Stimulated activated CD4-positive, alpha-beta T cell treated with anti-CD3 and anti-CD28 coated beads, Interleukin-15, amount 100 ng/mL, for 24 hours (primary cell): ENCODE results near the gene ARRDC1.
"Not testable (repeated sequence)": the region's sequence is repeated elsewhere in the genome, so short reads cannot be mapped to it uniquely, and the experiment has no call there.

ENCODE experiments used
- DNase-seq: peaks from one replicate; pipeline ENCODE4 v3.0.0-alpha.2; 2020

Gene ARRDC1

DNA sequence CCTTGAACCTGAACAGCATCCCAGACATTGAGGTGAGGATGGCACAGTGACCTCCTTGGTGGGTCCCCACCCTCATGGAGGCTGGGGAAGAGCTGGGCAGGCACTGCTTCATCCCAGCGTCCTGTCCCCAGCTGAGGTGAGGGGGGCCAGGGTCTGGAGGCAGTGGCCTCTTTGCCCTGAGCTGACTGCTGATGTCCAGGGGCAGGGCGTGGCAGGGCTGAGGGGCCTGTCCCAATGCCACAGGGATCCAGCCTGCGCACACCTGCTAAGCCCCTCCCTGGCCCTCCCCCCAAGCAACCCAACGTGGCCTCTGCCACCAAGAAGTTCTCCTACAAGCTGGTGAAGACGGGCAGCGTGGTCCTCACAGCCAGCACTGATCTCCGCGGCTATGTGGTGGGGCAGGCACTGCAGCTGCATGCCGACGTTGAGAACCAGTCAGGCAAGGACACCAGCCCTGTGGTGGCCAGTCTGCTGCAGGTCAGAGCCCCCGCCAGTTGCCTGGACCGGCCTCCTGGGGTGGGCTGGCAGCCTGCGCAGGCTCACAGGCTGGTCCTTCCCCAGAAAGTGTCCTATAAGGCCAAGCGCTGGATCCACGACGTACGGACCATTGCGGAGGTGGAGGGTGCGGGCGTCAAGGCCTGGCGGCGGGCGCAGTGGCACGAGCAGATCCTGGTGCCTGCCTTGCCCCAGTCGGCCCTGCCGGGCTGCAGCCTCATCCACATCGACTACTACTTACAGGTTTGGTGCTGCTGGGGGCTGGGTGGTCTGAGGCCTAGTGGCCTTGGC is 8.4 kb downstream of the ARRDC1 start:
- DNase-seq, result no peak

DNA sequence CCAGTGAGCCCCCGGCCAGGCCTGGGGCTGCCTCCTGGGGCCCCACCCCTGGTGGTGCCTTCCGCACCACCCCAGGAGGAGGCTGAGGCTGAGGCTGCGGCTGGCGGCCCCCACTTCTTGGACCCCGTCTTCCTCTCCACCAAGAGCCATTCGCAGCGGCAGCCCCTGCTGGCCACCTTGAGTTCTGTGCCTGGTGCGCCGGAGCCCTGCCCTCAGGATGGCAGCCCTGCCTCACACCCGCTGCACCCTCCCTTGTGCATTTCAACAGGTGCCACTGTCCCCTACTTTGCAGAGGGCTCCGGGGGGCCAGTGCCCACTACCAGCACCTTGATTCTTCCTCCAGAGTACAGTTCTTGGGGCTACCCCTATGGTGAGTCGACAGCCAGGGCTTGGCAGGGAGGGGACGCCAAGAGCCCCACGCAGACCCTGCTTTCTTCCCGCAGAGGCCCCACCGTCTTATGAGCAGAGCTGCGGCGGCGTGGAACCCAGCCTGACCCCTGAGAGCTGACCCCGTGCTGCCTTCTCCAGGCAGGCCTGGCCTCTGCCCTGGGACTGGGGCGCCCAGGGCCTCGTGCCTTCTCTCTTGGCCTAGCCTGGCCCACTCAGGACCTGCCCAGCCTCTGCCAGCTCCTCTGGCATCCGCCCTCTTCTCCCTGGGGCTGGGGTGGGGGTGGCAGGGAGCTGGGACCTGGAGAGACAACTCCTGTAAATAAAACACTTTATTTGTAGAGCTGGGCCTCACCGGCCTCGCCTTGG is 9.3 kb downstream of the ARRDC1 start:
- no peak for DNase-seq

DNA sequence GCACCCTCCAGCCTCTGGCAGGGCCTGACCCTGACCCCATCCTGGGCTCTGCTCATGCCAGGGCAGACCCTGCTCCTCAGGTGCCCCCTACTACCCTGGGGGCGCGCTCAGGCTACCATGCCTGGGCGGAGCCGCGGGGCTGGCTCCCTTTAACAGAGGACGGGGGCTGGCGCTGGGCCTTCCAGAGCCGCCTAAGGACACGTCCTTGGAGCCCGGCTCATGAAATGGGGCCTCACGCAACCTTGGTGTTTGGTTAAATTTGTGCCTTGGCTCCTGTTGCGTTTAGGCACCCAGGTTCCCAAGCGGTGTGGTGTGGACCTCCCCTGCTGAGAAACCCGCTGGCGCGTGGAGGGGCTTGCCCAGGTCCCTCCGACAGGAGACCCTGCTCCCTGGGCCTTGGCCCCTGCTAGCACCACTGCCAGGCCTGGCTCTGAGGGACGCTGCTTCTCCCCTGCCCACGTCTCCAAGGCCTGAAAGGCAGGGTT is 9.9 kb downstream of the ARRDC1 start:
- DNase-seq, result no peak

DNA sequence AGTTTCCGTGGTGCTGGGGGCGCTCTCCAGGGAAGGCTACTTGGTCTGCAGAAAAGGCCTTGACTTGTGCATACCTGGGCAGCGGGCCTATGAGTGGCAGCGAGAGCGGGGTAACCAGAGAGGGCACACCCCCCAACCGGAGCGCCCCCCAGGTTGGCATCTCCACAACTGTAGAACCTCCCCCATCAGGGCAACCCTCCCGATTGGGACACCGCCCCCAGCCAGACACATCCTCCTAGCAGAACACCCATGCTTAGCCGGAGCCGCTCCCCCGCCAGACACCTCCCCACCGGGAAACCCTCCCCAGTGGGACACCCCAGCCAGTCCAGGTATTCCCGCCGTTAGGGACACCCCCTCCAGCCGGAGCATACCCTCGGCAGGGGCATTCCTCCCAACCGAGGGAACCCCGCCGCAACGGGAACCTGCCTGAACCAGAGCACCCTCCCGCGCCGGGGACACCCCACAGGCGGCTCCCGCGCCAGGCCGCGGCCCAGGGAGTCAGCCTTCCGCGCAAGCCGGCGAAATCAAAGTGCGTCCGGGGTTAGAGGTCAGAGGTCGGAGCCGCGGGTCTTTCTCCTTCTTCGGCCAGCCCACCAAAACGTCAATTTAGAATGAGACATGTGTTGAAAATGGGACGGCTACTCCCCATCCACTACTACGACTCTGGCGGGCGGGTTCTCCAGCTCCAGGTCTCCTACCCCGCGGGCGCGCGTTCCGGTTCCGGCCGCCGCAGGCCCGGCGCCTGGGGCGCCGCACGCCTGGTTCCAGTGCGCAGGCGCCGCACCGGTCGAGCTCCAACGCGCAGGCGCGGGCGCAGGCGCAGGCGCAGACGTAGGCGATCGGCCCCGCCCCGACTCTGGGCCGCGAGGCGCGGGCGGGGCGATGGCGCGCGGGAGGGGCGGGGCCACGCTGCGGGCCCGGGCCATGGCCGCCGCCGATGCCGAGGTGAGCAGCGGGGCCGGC is 12.9 kb downstream of the ARRDC1 start, which contains the start of gene EHMT1:
Gene EHMT1, plus strand, starts transcription at position 901 of the 963 bp plus-strand sequence. Its CDS starts 24 bp downstream, at position 925.
- DNase-seq, result peak; percentile 89

DNA sequence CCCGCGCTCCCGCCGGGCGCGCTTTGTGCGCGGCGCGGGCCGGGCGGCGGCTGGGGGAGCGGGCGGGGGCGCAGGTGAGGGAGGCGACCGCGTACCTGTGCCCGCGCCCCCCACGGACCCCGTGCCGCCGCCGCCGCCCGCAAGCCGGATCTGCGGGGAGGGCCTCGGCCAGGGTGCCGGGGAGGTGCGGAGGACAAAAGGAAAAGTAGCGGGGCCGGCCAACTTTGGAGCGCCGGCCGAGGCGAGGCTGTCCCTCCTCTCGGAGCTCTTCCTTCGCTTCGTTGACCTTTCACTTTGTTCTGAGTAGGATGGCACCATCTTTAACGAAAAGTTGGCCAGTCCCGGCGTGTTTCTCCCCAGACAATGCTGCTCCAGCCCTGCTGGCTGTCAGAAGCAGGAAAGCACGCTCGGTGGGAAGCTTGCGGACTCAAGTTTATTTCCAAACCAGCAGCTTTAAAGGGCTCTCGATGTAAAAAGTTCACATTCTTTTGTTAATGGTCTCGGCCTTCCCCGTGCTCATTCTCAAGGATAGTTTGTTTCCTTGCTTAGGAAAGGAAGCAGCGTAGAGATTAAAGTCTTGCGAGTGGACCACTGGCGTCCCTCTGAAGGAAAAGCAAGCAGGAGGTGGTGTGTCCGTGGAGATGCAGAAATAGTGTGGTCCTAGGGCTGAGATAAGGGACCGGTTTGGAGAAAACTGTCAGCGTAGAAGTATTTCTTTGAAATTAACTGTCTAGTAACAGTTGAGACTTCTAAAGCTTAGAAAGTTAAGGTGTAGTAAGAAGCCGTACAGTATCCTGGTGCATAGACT is 14.0 kb downstream of the ARRDC1 start:
- peak; percentile 54 for DNase-seq

DNA sequence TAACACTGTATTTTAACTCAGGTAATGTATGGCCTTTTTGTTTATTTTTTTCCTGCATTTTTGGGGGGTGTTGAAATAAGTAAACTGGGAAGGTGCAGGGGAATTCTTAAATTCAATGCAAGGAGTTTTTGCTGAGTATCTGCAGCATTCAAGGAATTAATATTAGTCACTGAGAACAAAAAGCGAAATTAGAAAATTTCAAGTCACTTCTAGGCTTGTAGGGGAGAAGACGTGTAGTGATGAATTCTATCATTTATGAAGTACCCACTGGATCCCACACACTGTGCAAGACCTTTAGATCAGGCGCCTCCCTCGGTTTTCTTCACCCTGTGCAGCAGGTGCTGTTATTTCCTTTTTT is 14.5 kb downstream of the ARRDC1 start:
- no peak for DNase-seq

DNA sequence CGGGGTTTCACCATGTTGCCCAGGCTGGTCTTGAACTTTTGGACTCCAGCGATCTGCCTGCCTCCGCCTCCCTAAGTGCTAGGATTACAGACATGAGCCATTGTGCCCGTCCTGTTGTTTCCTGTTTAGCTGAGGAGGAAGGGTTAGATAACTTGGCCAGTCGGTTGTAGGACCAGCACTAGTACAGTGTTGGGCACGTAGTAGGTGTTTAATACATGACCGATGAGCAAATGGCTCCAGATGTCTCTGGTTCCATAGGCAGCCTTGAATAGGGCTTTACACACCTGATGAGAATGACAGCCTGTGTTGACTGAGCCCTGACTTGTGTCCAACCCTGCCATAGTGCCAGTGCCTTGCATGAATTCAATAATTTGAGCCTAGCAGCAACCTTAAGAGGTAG is 15.1 kb downstream of the ARRDC1 start:
- DNase-seq, result no peak

DNA sequence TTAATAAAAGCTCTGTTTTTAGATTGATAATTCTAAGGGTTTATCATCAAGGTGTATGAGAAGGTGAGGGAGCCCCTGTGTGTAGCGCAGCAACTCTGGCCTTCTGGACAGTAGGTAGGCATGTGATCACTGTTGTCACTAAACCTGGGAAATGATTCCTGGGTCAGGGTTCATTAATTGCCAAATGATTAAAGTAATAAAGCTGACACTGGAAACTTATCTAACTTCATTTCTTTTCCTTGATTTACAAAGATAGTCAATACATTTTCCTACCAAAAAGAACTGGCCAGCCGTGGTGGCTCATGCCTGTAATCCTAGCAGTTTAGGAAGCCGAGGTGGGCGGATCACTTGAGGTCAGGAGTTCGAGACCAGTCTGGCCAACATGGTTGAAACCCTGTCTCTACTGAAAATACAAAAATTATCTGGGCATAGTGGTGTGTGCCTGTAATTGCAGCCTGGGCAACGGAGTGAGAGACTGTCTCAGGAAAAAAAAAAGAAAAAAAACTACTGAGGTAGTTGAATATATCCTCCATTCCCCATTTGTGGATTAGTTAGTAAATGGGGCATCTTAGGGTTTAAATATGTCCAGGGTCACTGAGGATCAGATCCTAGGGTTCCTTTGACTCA is 15.8 kb downstream of the ARRDC1 start:
- peak; percentile 22 for DNase-seq

DNA sequence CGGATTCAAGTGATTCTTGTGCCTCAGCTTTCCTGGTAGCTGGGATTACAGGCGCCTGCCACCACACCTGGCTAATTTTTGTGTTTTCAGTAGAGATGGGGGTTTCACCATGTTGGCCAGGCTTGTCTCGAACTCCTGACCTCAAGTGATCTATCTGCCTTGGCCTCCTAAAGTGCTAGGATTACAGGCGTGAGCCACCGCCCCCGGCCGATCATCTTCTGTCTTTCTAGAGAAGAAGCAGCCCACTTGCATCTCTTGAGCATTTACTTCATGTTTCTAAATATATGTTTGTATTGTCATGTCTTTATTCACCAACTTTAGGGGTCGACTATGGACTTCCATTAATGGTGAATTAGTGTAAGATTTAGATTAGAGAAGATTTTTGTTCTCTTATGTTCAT is 16.7 kb downstream of the ARRDC1 start:
- DNase-seq, result not testable (repeated sequence)

DNA sequence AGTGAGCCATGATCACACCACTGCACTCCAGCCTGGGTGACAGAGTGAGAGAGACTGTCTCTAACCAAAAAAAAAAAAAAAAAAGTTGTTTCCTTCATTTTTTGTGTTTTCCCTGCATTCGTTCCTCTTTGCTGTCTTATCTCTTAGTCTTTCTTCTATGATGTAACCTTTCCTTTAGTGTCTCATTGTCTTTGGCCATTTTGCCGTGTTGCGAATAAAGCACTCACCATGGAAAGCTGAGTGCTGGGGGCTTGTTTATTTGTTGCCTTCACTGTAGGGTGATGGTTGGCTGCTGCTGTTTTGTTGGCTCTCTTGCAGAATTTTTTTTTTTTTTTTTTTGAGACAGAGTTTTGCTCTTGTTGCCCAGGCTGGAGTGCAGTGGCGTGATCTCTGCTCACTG is 21.0 kb downstream of the ARRDC1 start:
- DNase-seq, result no peak

DNA sequence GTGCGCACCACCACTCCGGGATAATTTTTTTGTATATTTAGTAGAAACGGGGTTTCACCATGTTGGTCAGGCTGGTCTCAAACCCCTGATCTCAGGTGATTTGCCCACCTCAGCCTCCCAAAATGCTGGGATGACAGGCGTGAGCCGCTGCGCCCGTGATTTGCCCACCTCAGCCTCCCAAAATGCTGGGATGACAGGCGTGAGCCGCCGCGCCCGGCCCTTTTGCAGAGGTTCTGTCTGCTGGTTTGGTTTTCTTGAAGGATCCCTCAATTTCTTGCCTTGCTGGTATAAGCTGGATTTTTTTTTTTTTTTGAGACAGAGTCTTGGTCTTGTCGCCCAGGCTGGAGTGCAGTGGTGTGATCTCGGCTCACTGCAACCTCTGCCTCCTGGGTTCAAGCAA is 21.9 kb downstream of the ARRDC1 start:
- not testable (repeated sequence) for DNase-seq

DNA sequence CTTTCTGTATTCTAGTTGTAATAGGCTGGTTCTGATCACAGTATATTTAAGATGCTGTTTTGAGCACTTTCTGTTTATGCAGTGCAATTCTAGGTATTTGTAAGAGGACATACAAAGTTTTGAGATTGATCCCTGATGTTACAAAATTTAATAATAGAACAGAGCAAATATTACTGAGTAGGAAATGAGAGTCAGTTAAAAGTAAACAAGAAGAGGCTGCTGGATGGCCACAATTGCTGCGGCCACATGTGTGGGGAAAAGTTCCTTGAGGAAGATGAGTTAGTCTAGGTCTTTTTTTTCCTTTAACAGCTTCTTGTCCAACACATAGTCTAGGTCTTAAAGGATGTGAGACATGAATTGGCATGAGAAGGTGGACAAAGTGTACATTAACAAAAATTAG is 24.6 kb downstream of the ARRDC1 start:
- DNase-seq, result no peak

DNA sequence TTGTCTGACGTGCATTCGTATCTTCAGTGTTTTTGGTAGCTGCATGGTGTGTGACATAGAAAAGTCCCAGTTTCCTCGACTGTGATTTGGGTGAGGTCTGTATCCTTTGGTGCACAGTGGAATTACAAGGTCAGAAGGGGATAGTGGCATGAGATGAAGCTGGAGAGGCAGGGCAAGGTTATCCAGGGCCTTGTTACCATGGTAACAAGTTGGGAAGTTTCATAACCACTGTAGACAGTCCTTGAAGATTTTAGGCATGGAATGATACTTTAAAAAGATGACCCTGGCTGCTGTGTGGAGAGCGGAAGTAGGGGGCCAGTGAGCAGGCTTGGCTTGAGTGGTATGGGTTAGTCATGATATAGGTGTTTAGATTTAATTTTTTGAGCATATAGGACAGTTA is 25.2 kb downstream of the ARRDC1 start:
- DNase-seq, result no peak

DNA sequence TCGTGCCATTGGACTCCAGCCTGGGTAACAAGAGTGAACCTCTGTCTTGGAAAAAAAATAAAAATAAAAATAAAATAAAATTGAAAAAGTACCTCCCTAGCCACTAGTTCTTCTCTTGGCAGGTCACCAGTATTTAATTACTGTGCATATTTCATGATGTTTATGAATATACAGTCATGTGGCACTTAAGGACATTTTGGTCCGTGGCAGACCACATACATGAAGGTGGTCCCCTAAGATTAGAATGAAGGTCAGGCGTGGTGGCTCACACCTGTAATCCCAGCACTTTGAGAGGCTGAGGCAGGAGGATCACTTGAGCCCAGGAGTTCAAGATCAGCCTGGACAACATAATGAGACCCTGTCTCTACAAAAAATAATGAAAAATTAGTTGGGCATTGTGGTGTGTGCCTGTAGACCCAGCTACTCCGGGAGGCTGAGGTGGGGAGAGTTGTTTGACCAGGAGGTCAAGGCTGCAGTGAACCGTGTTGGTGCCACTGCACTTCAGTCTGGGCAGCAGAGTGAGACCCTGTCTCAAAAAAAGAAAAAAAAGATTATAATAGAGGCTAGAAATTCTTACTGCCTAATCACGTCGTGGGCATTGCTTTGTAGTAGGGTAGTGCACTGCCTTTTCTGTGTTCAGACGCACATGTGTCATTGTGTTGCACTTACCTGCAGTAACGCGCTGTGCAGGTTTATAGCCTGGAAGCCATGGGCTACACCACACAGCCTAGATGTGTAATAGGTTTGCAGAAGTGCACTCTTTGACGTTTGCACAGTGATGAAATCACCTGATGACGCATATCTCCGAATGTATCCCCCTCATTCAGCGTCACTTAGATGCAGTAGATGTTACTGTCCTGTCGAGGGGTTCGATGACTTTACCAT is 26.1 kb downstream of the ARRDC1 start:
- DNase-seq, result no peak

DNA sequence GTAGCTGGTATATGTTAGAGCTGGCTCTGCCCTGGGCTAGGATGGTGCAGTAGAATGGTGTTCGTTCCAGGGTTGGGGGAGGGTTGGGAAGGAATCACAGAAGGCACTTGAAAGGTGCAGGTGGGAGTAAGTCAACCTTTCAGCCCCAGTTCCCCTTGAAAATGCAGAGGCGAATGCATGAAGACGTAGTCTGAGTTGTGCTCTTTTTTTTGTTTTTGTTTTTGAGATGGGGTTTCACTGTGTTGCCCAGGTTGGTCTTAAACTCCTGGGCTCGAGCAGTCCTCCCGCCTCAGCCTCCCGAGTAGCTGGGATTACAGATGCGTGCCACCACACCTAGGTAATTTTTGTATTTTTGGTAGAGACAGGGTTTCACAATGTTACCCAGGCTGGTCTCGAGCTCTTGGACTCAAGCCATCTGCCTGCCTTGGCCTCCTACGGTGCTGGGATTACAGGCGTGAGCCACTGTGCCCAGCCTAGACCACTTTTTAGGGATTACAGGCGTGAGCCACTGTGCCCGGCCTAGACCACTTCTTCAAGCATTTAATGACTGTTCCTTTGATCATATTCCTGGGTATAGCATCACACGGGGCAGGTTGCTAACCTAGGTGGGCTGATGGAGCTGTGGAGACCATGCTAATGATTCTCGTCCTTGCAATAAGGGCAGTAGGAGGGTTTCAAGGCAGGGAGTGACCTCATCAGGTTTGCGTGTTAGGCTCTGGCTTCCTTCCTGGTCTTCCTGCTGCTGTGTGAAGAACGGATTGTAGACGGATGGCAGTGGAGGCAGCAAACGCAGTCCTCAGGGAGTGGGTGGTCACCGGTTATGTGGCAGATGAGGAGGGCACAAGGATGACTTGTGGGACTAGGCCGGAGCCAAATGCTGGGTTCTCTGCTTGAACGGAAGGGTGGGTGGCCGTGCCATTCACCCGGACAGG is 27.0 kb downstream of the ARRDC1 start:
- DNase-seq, result no peak

DNA sequence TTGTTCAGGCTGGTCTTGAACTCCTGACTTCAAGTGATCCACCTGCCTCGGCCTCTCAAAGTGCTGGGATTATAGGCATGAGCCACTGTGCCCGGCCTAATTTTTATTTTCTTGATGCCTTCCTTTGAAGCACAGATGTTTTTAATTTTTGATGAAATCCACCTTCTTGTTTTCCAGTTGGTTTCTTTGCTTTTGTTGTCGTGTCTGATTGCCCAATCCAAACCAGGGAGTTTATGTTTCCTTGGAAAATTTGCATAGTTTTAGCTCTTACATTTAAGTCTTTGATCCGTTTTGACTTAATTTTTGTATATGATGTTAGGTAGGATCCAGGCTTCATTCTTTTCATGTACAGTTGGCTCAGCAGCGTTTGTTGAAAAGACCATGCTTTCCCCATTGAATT is 28.5 kb downstream of the ARRDC1 start:
- no peak for DNase-seq

DNA sequence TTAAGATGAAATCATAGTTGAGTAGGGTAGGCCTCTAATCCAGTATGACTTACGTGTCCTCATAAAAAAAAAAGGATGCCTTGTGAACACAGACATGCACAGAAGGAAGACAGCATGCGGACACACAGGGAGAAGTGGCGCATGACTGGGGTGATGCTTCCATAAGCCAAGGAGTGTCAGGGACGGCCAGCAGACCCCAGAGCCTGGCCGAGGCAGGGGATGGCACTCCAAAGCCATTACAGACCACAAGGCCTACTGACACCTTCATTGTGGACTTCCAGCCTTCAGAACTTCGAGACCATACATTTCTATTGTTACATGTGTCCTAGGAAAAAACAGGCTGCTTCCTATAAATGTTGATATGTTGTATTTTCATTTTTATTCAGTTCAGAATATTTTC is 33.2 kb downstream of the ARRDC1 start:
- DNase-seq, result no peak

DNA sequence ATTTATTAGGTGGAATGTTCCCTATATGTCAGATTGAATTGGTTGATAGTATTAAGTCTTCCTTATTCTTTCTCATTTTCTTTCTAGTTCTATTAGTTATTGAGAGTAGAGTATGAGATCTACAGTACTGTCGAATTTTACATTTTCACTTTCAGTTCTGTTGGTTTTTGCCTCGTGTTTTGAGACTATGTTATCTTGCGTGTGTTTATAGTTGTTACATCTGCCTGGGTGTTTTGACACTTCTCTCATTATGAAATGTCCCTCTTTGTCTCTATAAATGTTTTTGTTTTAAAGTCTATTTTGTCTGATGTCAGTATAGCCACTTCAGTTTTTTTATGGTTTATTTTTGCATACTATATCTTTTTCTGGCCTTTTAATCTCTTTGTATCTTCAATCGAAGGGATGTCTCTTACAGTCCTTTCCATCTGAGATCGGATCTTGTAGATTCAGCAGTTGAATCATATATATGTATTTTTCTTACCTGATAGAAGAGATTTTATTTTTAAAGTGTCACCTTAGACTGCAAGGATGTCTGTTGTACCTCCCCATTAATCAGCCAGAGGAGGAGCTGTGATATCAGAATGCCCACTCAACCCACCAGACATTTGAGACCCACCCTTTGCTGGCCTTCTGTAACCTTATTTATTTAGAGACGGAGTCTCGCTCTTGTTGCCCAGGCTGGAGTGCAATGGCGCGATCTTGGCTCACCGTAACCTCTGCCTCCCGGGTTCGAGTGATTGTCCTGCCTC is 34.0 kb downstream of the ARRDC1 start:
- DNase-seq, result no peak

DNA sequence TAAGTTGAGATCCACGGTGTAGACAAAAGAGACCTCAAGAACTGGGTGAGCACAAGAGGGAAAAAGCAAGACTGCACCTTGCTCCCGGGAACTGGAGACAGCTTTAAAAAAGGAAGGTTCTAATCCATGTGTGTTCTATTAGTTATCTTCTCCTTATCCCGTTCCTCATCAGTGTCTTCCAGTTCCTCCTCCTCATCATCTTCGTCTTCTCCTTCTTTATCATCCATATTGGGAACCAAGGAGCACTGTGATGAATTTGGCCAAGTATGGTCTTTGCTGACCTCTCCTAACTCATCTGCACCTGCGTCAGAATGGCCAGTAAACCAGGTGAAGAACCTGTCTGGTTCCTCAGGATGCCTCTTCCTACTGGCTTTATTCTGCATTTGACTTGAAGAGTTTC is 35.4 kb downstream of the ARRDC1 start:
- no peak for DNase-seq
